Mesangial cell (primary cell): ENCODE measurements around the gene S100A16. TPM values are rescaled to one million over a fixed set of nuclear protein-coding genes. Genes with fewer than 3 reads are reported as not detected.

Experiments
- total RNA-seq: library from RNA; depleted of rRNA; stranded (reverse); fragments of >200 nt; gene quantifications from 2 replicates; pipeline ENCODE4 v1.2.3, GENCODE V29; 2015

S100A16 gene
- 433 and 734 TPM in 2 replicates for total RNA-seq

GRCh38 chr1:153612755-153613331 lies at the start of gene S100A16:
Gene S100A16 (minus strand): TSS chr1:153613137. CDS start chr1:153608151, 4,986 bp downstream.

GRCh38 chr1:153658400-153659174 lies 45.6 kb upstream of the S100A16 start, which contains the start of gene SNAPIN:
Gene SNAPIN (plus strand): TSS chr1:153658703. CDS start chr1:153658744, 41 bp downstream.

DNA sequence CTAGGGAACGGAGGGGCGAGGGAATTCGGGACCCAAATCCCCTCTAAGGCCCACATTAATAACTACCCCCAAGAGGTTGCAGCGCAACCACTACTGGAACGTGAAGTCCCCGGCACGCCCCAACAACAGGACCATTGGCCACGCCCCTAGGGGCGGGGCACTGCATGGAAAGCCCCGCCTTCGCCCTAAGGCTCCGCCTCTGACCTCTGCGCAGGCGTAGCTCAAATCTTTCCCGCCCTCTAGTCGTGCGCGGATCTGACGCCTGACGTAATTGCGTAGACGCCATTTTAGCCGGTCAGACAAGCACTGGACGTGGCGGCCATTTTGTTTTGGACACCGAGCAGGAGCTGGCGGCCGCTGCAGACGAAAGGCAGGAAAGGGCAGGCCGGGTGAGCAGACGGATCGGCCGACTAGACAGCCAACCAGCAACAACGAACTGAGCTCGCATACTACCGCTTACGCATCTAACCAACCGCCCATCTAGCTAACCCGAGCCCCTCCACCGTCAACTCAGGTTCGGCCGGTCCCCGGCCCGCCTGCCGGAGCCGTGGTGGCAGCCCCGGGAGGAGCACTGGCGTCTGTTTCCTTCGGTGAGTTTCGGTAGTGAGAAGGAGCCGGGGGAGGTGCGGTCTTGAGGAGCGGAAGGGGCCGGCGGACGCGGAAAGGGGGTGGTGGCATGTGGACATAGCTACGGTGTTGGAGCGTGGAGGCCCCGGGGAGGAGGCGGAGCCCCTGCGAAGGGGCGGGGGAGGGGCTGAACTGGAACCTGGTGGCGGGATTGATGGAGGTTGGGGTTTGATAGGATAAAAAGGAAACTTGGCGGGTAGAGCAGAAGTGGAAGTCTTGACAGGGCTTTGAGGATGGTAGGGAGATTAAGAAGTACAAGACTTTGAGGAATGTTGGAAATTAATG lies 21.1 kb upstream of the S100A16 start, which contains the start of gene CHTOP:
Gene CHTOP (plus strand): TSS at position 313 of the 912 bp plus-strand sequence. CDS start 2,523 bp downstream, outside the sequence.

GRCh38 chr1:153627715-153628626 lies 15.0 kb upstream of the S100A16 start, which contains the start of gene S100A1:
Gene S100A1 (plus strand): TSS chr1:153628434. CDS start chr1:153630522, 2,088 bp downstream.

DNA sequence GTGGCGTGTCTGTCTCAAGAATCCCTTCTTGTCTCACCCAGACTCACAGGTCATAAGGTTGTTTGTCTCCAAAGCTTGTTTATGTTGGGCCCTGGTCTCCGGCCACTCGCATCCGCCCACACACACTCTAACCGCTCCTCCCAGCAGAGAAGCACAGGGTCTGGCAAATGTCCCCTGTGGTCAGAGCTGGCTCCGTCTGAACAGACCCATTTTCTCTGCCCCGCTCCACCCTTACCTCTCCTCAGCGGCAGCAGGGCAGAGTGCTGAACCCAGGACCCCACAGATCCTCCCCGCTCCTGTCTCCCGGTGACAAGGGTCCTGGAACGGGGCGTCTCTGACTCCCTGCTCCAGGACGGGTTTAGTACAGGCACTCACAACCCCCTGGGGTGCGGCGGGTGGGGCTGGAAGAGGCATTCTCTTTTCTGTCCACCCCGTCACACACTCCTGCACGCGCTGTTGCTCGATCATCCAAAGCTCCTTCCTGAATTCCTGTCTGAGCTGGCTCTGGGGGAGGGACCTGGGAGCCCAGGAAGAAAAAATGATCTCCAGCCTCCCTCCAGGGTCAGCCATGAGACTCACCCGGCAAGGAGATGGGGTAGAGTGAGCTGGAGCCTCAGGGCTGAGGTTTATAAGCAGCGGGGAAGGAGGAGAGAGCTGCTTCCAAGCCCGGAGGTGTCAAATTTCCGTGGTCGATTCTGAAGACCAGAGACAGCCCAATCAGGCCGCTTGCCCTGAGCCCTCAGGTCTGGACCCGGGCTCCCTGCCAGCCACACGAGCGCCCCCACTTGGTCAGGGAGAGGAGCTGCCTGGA lies 14.2 kb upstream of the S100A16 start, which contains the start of gene S100A13:
Gene S100A13 (minus strand): TSS at position 602 of the 811 bp plus-strand sequence. CDS start 1,033 bp downstream, outside the sequence.

GRCh38 chr1:153616144-153616916 lies 3.4 kb upstream of the S100A16 start, which contains the start of gene S100A14:
Gene S100A14 (minus strand): TSS chr1:153616325. CDS start chr1:153615858, 467 bp downstream.

DNA sequence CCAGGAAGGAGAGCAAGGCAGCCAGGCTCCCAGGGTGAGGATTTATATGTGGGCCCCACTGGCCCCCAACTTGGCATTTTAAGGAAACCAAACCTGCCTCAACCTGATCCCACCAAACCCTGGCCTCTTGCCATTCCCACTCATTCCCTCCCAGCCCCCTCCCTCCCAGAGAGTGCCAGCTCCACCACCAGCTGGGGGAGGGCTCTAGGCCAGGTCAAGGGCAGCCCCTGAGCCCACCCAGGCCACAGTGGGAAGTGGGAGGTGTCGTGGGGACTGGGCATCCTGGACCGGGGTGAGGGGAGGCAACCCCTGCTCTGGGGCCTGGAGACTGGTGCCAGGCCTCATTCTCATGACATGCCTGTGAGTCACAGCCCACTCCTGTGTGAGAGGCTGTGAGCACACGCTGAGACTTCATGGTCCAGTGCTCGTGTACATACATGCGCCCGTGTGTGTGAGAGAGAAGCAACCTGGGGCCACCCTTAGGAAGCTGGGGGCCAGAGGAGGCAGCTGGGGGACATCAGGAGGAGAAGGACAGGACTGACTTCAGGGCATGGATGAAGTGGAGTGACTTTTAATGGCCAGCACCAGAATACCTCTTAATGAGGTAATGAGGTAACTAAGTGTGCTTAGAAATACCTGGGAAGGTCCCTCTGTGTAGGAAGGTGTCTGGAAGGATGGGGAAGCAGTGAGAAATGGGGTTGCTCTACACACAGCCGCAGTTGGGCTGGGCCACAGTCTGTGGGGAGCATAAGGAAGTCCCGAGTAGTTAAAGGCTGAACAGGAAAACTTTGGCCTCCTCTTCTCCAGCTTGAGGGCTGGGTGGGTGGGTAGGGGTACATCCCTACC lies 47.2 kb downstream of the S100A16 start, which contains the start of gene S100A2:
Gene S100A2 (minus strand): TSS at position 316 of the 846 bp plus-strand sequence. CDS start 1,967 bp downstream, outside the sequence.

Other genes with a start within 250 kb of the S100A16 start
- not detected in 2 replicates for gene S100A12, start 237.5 kb downstream of the S100A16 start, total RNA-seq
- not detected in 2 replicates for gene S100A8, start 222.1 kb downstream of the S100A16 start, total RNA-seq
- gene S100A7A, start 196.6 kb downstream of the S100A16 start, total RNA-seq: not detected in 2 replicates
- not detected in 2 replicates for gene S100A7, start 152.5 kb downstream of the S100A16 start, total RNA-seq
- 1,631 and 1,651 TPM in 2 replicates for gene S100A6, start 77.1 kb downstream of the S100A16 start, total RNA-seq
- 0.16 and 2.5 TPM in 2 replicates for gene S100A5, start 72.2 kb downstream of the S100A16 start, total RNA-seq
- 21.2 and 31.3 TPM in 2 replicates for gene S100A4, start 67.3 kb downstream of the S100A16 start, total RNA-seq
- gene S100A3, start 63.9 kb downstream of the S100A16 start, total RNA-seq: 5.8 and 42.2 TPM in 2 replicates
- 3.5 and 21.7 TPM in 2 replicates for gene S100A2, start 47.3 kb downstream of the S100A16 start, total RNA-seq
- gene S100A14, start 3.2 kb upstream of the S100A16 start, total RNA-seq: 1.1 TPM in 1 of 2 replicates, not detected in the other
- 146 and 185 TPM in 2 replicates for gene S100A13, start 14.4 kb upstream of the S100A16 start, total RNA-seq
- 4.4 TPM in 1 of 2 replicates, not detected in the other for gene S100A1, start 15.3 kb upstream of the S100A16 start, total RNA-seq
- 36.4 and 38.1 TPM in 2 replicates for gene CHTOP, start 20.9 kb upstream of the S100A16 start, total RNA-seq
- 64.7 and 84.4 TPM in 2 replicates for gene SNAPIN, start 45.6 kb upstream of the S100A16 start, total RNA-seq
- 133 and 266 TPM in 2 replicates for gene ILF2, start 57.9 kb upstream of the S100A16 start, total RNA-seq
- 4.7 and 74.3 TPM in 2 replicates for gene NPR1, start 65.6 kb upstream of the S100A16 start, total RNA-seq
- 28.2 and 39.3 TPM in 2 replicates for gene INTS3, start 114.9 kb upstream of the S100A16 start, total RNA-seq
- 7.3 and 24.0 TPM in 2 replicates for gene SLC27A3, start 162.3 kb upstream of the S100A16 start, total RNA-seq